OCI-LY1 (cell line): Measurements from ENCODE around the gene SCAP.
A peak's percentile ranks its signal among the peaks of the same experiment; 100 is the strongest.

Experiments
- EZH2 ChIP-seq: fragments of 200-600 bp; sonication (generic), shearing (Covaris generic); IDR thresholded peaks from 2 replicates; pipeline ENCODE4 v1.8.0; 2017; ENCODE audit warnings: borderline replicate concordance, mixed run types, mild to moderate bottlenecking, antibody characterized with exemption, low read length, moderate library complexity, mixed read lengths
- TF ChIP-seq, protein P1 (sequence below): fragments of 200-600 bp; sonication (generic), shearing (Covaris generic); IDR thresholded peaks from 2 replicates; pipeline ENCODE4 v1.5.1; 2017; ENCODE audit warnings: mild to moderate bottlenecking, antibody characterized with exemption, low read length, moderate library complexity, mixed read lengths

DNA sequence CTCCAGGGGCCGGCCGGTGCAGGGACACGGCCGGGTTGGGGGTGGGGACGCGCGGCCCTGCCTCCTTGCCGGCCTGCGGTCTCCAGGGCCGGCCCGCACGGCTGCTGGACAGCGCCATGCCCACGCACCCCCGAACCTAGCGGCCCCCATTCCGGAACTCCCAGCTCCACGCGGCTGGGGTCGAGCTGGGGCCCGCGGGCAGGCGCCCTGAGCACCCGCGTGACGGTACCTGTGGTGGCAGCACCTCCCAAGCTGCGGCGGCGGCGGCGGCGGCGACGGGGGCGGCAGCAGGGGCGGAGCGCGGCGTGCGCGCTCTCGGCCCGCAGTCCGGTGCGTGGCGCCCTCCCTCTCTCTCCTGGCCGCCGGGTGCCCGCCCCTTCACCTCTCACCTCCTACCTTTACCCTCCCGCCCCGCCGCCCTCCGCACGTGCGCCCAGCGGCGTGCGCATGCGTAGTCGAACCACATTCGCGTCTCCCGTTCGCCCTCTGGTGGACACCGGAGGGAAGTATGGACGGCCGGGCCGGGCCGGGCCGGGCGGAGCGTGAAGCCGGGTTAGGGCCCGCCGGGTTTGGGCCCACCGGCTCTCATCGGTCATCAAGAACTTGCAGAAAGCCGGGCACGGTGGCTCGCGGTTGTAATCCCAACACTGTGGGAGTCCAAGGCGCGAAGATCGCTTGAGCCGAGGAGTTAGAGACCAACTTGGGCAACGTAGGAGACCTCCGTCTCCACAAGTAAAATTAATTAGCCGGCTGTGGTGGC lies at the start of gene SCAP:
- TF ChIP-seq, protein P1, sequence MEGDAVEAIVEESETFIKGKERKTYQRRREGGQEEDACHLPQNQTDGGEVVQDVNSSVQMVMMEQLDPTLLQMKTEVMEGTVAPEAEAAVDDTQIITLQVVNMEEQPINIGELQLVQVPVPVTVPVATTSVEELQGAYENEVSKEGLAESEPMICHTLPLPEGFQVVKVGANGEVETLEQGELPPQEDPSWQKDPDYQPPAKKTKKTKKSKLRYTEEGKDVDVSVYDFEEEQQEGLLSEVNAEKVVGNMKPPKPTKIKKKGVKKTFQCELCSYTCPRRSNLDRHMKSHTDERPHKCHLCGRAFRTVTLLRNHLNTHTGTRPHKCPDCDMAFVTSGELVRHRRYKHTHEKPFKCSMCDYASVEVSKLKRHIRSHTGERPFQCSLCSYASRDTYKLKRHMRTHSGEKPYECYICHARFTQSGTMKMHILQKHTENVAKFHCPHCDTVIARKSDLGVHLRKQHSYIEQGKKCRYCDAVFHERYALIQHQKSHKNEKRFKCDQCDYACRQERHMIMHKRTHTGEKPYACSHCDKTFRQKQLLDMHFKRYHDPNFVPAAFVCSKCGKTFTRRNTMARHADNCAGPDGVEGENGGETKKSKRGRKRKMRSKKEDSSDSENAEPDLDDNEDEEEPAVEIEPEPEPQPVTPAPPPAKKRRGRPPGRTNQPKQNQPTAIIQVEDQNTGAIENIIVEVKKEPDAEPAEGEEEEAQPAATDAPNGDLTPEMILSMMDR: peak; percentile 82
- TF ChIP-seq EZH2: no peak
